Fibroblast of lung (primary cell): ENCODE measurements around the gene CYP2W1.

Experiments used
- CTCF ChIP-seq, 2 donors: IDR thresholded peaks in 1 of 2; conservative IDR thresholded peaks in 1 of 2; 1 replicate in 1 of 2; 2 replicates in 1 of 2; pipeline ENCODE4 v1.5.1; 2011 to 2012; ENCODE audit warnings: low read length in 2 of 2, control low read depth in 1 of 2, inconsistent platforms in 1 of 2, low read depth in 1 of 2, mild to moderate bottlenecking in 1 of 2
- EZH2 ChIP-seq: IDR thresholded peaks from 2 replicates; pipeline ENCODE4 v1.5.1; 2012; ENCODE audit warnings: low read length, control low read depth, mild to moderate bottlenecking; ENCODE audit errors: missing control alignments

GRCh38 chr7:987909-988308 is 4.9 kb downstream of the CYP2W1 start:
- no peak for TF ChIP-seq CTCF (conservative IDR thresholded peaks at IDR 0.05 in 1 of 2, IDR thresholded peaks at IDR 0.05 in 1 of 2; ENCODE audit: low read depth in 1 of 2, low read length in 2 of 2)
- TF ChIP-seq EZH2: no peak
